SIG-M5 treated with dmso at 0.1 percent for 504 hours (cell line): ENCODE results near the gene JAGN1.
"Not testable (repeated sequence)": the region's sequence is repeated elsewhere in the genome, so short reads cannot be mapped to it uniquely, and the experiment has no call there.

ENCODE experiments used
- DNase-seq: peaks from one replicate; lab custom pipeline; 2025; ENCODE audit not compliant: unreplicated experiment; lab: John Stamatoyannopoulos, UW

The JAGN1 gene

GRCh38 chr3:9890249-9891071 is at the start of gene JAGN1:
Gene JAGN1, plus strand, starts transcription at chr3:9890610. Its CDS starts 113 bp downstream, at chr3:9890723.
- peak; percentile 87 for DNase-seq

GRCh38 chr3:9841015-9841414 is 49.4 kb upstream of the JAGN1 start:
- DNase-seq, result no peak

GRCh38 chr3:9843715-9844438 is 46.5 kb upstream of the JAGN1 start, which contains the start of gene RPUSD3:
Gene RPUSD3, minus strand, starts transcription at chr3:9844008. Its CDS starts 18 bp downstream, at chr3:9843990.
- peak; percentile 90 for DNase-seq

GRCh38 chr3:9846231-9846630 is 44.2 kb upstream of the JAGN1 start:
- no peak for DNase-seq

GRCh38 chr3:9846931-9847488 is 43.4 kb upstream of the JAGN1 start:
- DNase-seq, result no peak

- not testable (repeated sequence) for DNase-seq
Observed at GRCh38 chr3:9847870-9848269, 42.5 kb upstream of the JAGN1 start.

GRCh38 chr3:9848860-9849259 is 41.5 kb upstream of the JAGN1 start:
- peak; percentile 56 for DNase-seq

- DNase-seq, result not testable (repeated sequence)
Observed at GRCh38 chr3:9851383-9851782, 39.0 kb upstream of the JAGN1 start.

- not testable (repeated sequence) for DNase-seq
Observed at GRCh38 chr3:9851926-9852325, 38.5 kb upstream of the JAGN1 start.

GRCh38 chr3:9852528-9852927 is 37.9 kb upstream of the JAGN1 start:
- DNase-seq, result no peak

- not testable (repeated sequence) for DNase-seq
Observed at GRCh38 chr3:9854291-9854940, 36.0 kb upstream of the JAGN1 start.

- DNase-seq, result no peak
Observed at GRCh38 chr3:9855594-9855993, 34.8 kb upstream of the JAGN1 start.

GRCh38 chr3:9859530-9860025 is 30.8 kb upstream of the JAGN1 start:
- DNase-seq, result no peak

- DNase-seq, result no peak
Observed at GRCh38 chr3:9861201-9861600, 29.2 kb upstream of the JAGN1 start.

- no peak for DNase-seq
Observed at GRCh38 chr3:9861626-9862130, 28.7 kb upstream of the JAGN1 start.

- DNase-seq, result no peak
Observed at GRCh38 chr3:9862391-9863057, 27.9 kb upstream of the JAGN1 start.

- DNase-seq, result no peak
Observed at GRCh38 chr3:9863058-9863772, 27.2 kb upstream of the JAGN1 start.

- DNase-seq, result no peak
Observed at GRCh38 chr3:9864200-9864927, 26.0 kb upstream of the JAGN1 start.

- not testable (repeated sequence) for DNase-seq
Observed at GRCh38 chr3:9865125-9865637, 25.2 kb upstream of the JAGN1 start.
